Ascending aorta (tissue), 2 donors: ENCODE data around the gene SNX25. TPM values are rescaled to one million over a fixed set of nuclear protein-coding genes. Genes with fewer than 3 reads are reported as not detected.
A peak's percentile ranks its signal among the peaks of the same experiment; 100 is the strongest.

Experiments
- DNase-seq, 2 donors: peaks; one replicate each; pipeline ENCODE4 v3.0.0-alpha.2; 2019; ENCODE audit warnings: low spot score in 2 of 2
- H3K27ac ChIP-seq, 2 donors: fragments of 200-600 bp; sonication (generic); one replicate each; pipeline ENCODE4 v1.5.1; 2016 to 2017; ENCODE audit warnings: mild to moderate bottlenecking in 1 of 2
- H3K27me3 ChIP-seq: fragments of 200-600 bp; sonication (generic); one replicate; pipeline ENCODE4 v1.5.1; 2017
- H3K36me3 ChIP-seq, 2 donors: fragments of 200-600 bp; sonication (generic); one replicate each; pipeline ENCODE4 v1.5.1; 2016
- H3K4me1 ChIP-seq, 2 donors: fragments of 200-600 bp; sonication (generic); one replicate each; pipeline ENCODE4 v1.5.1; 2016 to 2017; ENCODE audit warnings: mild to moderate bottlenecking in 1 of 2
- H3K4me3 ChIP-seq, 2 donors: fragments of 200-600 bp; sonication (generic); one replicate each; pipeline ENCODE4 v1.5.1; 2016 to 2017; ENCODE audit warnings: mild to moderate bottlenecking in 1 of 2
- H3K9me3 ChIP-seq, 2 donors: fragments of 200-600 bp; sonication (generic); one replicate each; pipeline ENCODE4 v1.5.1; 2016
- intact Hi-C: fragments of 100-400 bp; cut with DNase I; formaldehyde crosslinking; loops from one replicate; pipeline ENCODE4 v1.15.1; 2023
- total RNA-seq: library from RNA; depleted of rRNA; stranded (reverse); fragments of >200 nt; gene quantifications from one replicate; pipeline ENCODE4 v1.1.0, GENCODE V29; 2016
- TF ChIP-seq, protein P1 (sequence below), 3 experiments: fragments of 200-600 bp in 2 of 3; fragments of 450-650 bp in 1 of 3; sonication (generic) in 2 of 3; IDR thresholded peaks; one replicate each; pipeline ENCODE4 v1.5.1; 2016 to 2019; ENCODE audit warnings: antibody characterized with exemption in 3 of 3, mild to moderate bottlenecking in 1 of 3, moderate library complexity in 1 of 3

Gene SNX25
- total RNA-seq, 1 donor from 2014 or later = 18.7 TPM

DNA sequence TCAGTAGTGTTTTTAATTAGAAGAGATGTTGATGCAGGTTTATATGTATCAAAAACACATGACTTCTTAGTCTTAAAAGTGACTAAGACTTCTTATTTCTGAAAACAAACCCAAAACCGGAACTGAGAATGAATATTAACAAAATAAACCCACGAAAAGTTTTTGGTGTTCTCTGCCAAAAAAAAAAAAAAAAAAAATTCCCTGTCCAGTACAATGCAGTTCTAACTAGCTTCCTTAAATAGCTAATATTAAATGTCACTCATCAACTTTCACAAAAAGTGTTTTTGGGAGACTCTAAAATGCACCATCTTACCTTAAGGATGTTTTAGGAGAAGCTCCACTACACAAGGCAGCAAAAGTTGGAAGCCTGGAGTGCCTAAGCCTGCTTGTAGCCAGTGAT, 189.2 kb downstream of the SNX25 start:
- intact Hi-C loops = loop anchor here (10.0 kb wide), 1 partner anchor 196 kb away; no protein-coding TSS in a partner anchor
- Histone ChIP-seq H3K36me3 (peaks cover 0 to 10% of the 10 kb centered on the region in 2 donors), H3K27ac (peak overlapping the region; percentile 55 to 100), H3K4me1 (peaks cover 2 to 15% of the 10 kb centered on the region in 2 donors), H3K27me3 (no peaks in the 10 kb centered on the region), H3K9me3 (no peaks in the 10 kb centered on the region), H3K4me3 (peak overlapping the region in 1 of 2 donors; percentile 87)
- DNase-seq = no peak
- TF ChIP-seq, protein P1, sequence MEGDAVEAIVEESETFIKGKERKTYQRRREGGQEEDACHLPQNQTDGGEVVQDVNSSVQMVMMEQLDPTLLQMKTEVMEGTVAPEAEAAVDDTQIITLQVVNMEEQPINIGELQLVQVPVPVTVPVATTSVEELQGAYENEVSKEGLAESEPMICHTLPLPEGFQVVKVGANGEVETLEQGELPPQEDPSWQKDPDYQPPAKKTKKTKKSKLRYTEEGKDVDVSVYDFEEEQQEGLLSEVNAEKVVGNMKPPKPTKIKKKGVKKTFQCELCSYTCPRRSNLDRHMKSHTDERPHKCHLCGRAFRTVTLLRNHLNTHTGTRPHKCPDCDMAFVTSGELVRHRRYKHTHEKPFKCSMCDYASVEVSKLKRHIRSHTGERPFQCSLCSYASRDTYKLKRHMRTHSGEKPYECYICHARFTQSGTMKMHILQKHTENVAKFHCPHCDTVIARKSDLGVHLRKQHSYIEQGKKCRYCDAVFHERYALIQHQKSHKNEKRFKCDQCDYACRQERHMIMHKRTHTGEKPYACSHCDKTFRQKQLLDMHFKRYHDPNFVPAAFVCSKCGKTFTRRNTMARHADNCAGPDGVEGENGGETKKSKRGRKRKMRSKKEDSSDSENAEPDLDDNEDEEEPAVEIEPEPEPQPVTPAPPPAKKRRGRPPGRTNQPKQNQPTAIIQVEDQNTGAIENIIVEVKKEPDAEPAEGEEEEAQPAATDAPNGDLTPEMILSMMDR (IDR thresholded peaks at IDR 0.05) = no peak

DNA sequence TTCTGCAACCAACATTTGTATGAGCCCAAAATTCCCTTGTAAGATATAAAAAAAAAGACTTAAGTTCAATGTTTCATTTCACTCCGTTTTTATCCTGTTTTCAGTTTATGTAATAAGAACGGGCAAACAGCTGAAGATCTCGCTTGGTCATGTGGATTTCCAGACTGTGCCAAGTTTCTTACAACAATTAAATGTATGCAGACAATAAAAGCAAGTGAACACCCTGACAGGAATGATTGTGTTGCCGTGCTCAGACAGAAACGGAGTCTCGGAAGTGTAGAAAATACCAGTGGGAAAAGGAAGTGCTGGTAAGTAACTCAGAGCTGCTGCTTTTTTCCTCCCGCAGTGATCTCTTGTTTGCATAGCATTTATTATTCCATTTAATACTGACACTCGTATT, 190.1 kb downstream of the SNX25 start:
- Histone ChIP-seq H3K4me1 (peaks cover 2 to 13% of the 10 kb centered on the region in 2 donors), H3K4me3 (peak overlapping the region in 1 of 2 donors; percentile 87), H3K27me3 (no peaks in the 10 kb centered on the region), H3K27ac (peak overlapping the region; percentile 55 to 100), H3K9me3 (no peaks in the 10 kb centered on the region), H3K36me3 (peaks cover 0 to 10% of the 10 kb centered on the region in 2 donors)
- intact Hi-C loops = loop anchor here (10.0 kb wide), 1 partner anchor 195 kb away; no protein-coding TSS in a partner anchor
- no peak for DNase-seq
- TF ChIP-seq, protein P1 (IDR thresholded peaks at IDR 0.05) = no peak

DNA sequence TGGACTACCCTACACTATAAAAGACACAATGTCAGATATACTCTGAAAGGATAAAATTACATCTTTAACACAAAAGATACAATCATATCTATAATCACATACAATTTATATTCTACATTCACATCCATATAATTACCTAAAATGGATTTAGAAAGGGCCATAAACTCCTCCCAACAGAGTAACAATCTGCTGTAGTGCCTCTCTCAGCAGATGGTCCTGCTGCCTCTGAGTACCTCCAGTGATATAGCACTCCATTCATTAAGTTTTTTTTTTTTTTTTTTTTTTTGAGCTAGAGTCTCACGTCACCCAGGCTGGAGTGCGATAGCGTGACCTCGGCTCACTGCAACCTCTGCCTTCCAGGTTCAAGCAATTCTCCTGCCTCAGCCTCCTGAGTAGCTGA, 194.6 kb downstream of the SNX25 start:
- H3K4me1 ChIP-seq = peaks cover 2% of the 10 kb centered on the region in 2 donors
- H3K27ac ChIP-seq = peak overlapping the region; percentile 43 to 100
- H3K4me3 ChIP-seq = no peak overlapping the region
- no peaks in the 10 kb centered on the region for H3K9me3 ChIP-seq
- intact Hi-C loops = no loop called here
- H3K27me3 ChIP-seq = no peaks in the 10 kb centered on the region
- TF ChIP-seq, protein P1 (IDR thresholded peaks at IDR 0.05) = no peak
- peaks cover 12 to 42% of the 10 kb centered on the region in 2 donors for H3K36me3 ChIP-seq
- DNase-seq = no peak

DNA sequence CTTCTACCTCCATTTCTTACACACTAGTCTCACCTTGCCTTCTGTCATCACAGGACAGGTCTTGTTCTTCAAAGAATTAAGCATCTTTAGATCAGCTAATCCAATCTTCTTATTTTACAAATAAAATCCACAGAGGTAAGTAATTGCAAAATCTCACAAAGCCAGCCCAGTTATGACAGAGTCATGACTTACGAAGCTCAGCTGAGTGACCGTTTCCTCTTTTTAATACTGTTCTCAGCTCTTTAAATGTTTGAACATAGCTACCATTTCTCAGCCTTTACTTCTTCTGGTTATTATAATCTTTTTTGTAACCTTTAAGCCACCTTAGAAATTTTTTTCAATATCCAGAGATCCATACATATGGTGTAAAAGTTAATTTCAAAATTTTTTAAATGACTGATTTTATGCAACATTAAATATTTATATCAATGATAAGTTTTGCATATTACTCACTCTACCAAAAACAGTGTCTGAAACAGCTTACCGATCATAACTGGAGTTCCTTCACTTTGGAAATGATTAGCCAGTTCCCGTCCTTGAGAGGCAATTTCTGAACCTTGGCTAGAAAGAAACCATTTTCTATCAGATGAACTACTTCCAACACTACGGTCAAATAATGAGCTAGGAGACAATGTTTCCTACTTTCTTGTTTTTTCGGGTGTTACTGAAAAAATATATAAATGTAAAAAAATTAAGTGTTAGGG, 196.1 kb downstream of the SNX25 start:
- intact Hi-C loops = no loop called here
- H3K27ac ChIP-seq = peak overlapping the region; percentile 43 to 100

DNA sequence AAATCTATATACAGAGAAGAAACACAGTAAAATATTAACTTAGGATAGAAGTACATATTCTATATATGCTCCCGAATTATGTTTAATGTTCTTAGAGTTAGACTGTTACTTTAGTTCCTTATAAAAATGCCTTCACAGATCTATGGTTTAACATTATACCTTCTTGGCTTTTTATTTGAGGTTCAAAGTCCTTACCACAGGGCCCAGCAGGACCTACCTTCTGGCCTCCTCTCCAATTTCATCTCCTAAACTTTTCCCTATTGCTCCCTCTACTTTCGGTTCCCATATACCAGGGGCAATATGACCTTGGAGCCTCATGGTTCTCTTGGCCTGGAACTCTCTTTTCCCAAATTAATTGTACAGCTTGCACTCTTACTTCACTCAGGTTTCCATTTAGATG, 199.0 kb downstream of the SNX25 start:
- H3K36me3 ChIP-seq = peaks cover 21 to 58% of the 10 kb centered on the region in 2 donors
- no peak overlapping the region for H3K4me3 ChIP-seq
- no peaks in the 10 kb centered on the region for H3K27me3 ChIP-seq
- H3K27ac ChIP-seq = no peak overlapping the region
- H3K4me1 ChIP-seq = peaks cover 0 to 7% of the 10 kb centered on the region in 2 donors
- H3K9me3 ChIP-seq = no peaks in the 10 kb centered on the region
- intact Hi-C loops = no loop called here
- no peak for DNase-seq
- TF ChIP-seq, protein P1 (IDR thresholded peaks at IDR 0.05) = no peak

More for the DNA sequence above, 196.1 kb downstream of the SNX25 start:
- H3K4me3 ChIP-seq = no peak overlapping the region
- peaks cover 0 to 2% of the 10 kb centered on the region in 2 donors for H3K4me1 ChIP-seq
- no peak for DNase-seq
- H3K27me3 ChIP-seq = no peaks in the 10 kb centered on the region
- TF ChIP-seq, protein P1 (IDR thresholded peaks at IDR 0.05) = no peak
- no peaks in the 10 kb centered on the region for H3K9me3 ChIP-seq
- peaks cover 14 to 53% of the 10 kb centered on the region in 2 donors for H3K36me3 ChIP-seq
